ENCODE measurements around the gene WDR90. TPM values are rescaled to one million over a fixed set of nuclear protein-coding genes. Genes with fewer than 3 reads are reported as not detected.
"Not testable (repeated sequence)": the region's sequence is repeated elsewhere in the genome, so short reads cannot be mapped to it uniquely, and the experiment has no call there.

Gene WDR90
- total RNA-seq, 1 donor from 2014 or later: 25.2 TPM

DNA sequence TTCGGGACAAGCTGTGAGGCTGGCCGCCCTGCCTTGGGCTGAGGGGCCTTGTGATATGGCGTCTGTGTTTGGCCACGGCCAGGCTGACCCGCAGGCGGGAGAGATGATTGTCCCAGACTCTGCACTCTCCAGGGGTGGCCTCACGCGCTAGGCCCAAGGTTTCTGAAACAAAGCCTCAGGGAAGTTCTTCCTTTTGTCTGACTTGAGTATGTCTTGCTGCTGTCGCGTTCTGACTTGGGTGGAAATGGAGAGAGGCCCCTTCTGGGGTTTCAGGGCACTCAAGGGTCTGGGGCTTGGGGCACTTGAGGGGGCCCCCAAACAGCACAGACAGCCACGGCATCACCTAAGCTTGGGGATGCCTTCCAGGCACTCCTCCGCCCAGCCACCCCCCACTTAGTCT is 61.9 kb downstream of the WDR90 start:
- Mint-ChIP-seq H3K36me3 (ENCODE audit: low read depth, unreplicated experiment) (no peaks in the 10 kb centered on the region), H3K27ac (ENCODE audit: unreplicated experiment) (no peak overlapping the region), H3K9me3 (ENCODE audit: unreplicated experiment) (no peaks in the 10 kb centered on the region), H3K27me3 (ENCODE audit: unreplicated experiment) (peaks cover 27% of the 10 kb centered on the region), H3K4me1 (ENCODE audit: unreplicated experiment) (no peaks in the 10 kb centered on the region), H3K4me3 (ENCODE audit: unreplicated experiment) (no peak overlapping the region)
- TF ChIP-seq, protein P1, sequence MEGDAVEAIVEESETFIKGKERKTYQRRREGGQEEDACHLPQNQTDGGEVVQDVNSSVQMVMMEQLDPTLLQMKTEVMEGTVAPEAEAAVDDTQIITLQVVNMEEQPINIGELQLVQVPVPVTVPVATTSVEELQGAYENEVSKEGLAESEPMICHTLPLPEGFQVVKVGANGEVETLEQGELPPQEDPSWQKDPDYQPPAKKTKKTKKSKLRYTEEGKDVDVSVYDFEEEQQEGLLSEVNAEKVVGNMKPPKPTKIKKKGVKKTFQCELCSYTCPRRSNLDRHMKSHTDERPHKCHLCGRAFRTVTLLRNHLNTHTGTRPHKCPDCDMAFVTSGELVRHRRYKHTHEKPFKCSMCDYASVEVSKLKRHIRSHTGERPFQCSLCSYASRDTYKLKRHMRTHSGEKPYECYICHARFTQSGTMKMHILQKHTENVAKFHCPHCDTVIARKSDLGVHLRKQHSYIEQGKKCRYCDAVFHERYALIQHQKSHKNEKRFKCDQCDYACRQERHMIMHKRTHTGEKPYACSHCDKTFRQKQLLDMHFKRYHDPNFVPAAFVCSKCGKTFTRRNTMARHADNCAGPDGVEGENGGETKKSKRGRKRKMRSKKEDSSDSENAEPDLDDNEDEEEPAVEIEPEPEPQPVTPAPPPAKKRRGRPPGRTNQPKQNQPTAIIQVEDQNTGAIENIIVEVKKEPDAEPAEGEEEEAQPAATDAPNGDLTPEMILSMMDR (IDR thresholded peaks at IDR 0.05; ENCODE audit: unreplicated experiment): no peak
- DNase-seq (ENCODE audit: low spot score): no peak

GRCh38 chr16:711548-712320 is 62.6 kb downstream of the WDR90 start:
- peaks cover 25% of the 10 kb centered on the region for H3K27me3 Mint-ChIP-seq (ENCODE audit: unreplicated experiment)
- no peaks in the 10 kb centered on the region for H3K9me3 Mint-ChIP-seq (ENCODE audit: unreplicated experiment)
- no peaks in the 10 kb centered on the region for H3K36me3 Mint-ChIP-seq (ENCODE audit: low read depth, unreplicated experiment)
- H3K4me3 Mint-ChIP-seq (ENCODE audit: unreplicated experiment): no peak overlapping the region
- no peaks in the 10 kb centered on the region for H3K4me1 Mint-ChIP-seq (ENCODE audit: unreplicated experiment)
- TF ChIP-seq, protein P1 (IDR thresholded peaks at IDR 0.05; ENCODE audit: unreplicated experiment): peak; percentile 82
- H3K27ac Mint-ChIP-seq (ENCODE audit: unreplicated experiment): no peak overlapping the region
- peak; percentile 92 for DNase-seq (ENCODE audit: low spot score)

DNA sequence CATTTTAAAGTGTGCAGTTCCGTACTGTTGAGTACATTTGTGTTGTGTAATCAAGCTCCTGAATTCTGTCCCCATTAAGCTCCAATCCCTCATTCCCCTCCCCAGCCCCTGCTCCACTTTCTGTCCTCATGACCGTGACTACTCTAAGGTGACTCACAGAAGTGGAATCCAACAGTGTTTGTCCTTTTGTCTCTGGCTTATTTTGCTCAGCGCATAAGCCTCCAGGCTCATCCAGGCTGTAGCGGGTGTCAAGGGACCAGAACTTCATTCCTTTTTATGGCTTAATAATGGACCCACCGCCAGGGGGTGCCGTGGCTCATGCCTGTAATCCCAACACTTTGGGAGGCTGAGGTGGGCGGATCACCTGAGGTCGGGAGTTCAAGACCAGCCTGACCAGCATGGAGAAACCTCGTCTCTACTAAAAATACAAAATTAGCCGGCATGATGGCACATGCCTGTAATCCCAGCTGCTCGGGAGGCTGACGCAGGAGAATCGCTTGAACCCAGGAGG is 63.6 kb downstream of the WDR90 start:
- peaks cover 20% of the 10 kb centered on the region for H3K27me3 Mint-ChIP-seq (ENCODE audit: unreplicated experiment)
- H3K4me1 Mint-ChIP-seq (ENCODE audit: unreplicated experiment); H3K36me3 Mint-ChIP-seq (ENCODE audit: low read depth, unreplicated experiment); H3K27ac Mint-ChIP-seq (ENCODE audit: unreplicated experiment); H3K9me3 Mint-ChIP-seq (ENCODE audit: unreplicated experiment); H3K4me3 Mint-ChIP-seq (ENCODE audit: unreplicated experiment): not testable (repeated sequence)
- TF ChIP-seq, protein P1 (IDR thresholded peaks at IDR 0.05; ENCODE audit: unreplicated experiment): peak; percentile 68
- DNase-seq (ENCODE audit: low spot score): peak; percentile 63

DNA sequence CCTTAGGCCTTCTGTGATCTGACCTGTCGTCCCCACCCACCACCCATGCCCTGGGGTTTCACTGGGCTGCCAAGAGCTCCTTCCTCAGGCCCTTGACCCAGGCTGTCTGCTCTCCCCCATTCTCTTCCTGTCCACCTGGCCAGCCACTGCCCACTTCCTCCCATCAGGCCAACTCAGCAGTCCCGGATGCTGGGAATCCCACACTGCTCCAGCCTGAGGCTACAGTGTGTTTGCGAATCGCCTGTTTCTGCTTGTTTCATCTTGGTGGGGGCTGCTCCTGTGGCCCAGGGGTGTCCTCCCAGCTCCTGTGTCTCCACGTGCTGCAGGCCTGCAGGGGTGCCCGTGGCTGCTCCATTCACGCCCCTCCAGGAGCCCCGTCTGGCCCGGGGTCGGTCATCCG is 64.9 kb downstream of the WDR90 start:
- Mint-ChIP-seq H3K4me1 (ENCODE audit: unreplicated experiment) (no peaks in the 10 kb centered on the region), H3K9me3 (ENCODE audit: unreplicated experiment) (no peaks in the 10 kb centered on the region), H3K4me3 (ENCODE audit: unreplicated experiment) (no peak overlapping the region), H3K27ac (ENCODE audit: unreplicated experiment) (no peak overlapping the region), H3K27me3 (ENCODE audit: unreplicated experiment) (peaks cover 15% of the 10 kb centered on the region), H3K36me3 (ENCODE audit: low read depth, unreplicated experiment) (no peaks in the 10 kb centered on the region)
- TF ChIP-seq, protein P1 (IDR thresholded peaks at IDR 0.05; ENCODE audit: unreplicated experiment): no peak
- DNase-seq (ENCODE audit: low spot score): no peak
